K562 (cell line): ENCODE results near the gene DYRK1A. TPM values are rescaled to one million over a fixed set of nuclear protein-coding genes. Genes with fewer than 3 reads are reported as not detected.

Experiments
- ATF4 ChIP-seq: fragments of 450-650 bp; formaldehyde crosslinking; IDR thresholded peaks from 2 replicates; pipeline ENCODE4 v1.4.0; 2022; ENCODE audit warnings: mild to moderate bottlenecking, moderate library complexity
- ATF7 ChIP-seq: fragments of 450-650 bp; IDR thresholded peaks from 2 replicates; pipeline ENCODE4 v1.7.1; 2014; ENCODE audit warnings: mild to moderate bottlenecking, moderate library complexity
- BRCA1 ChIP-seq, 2 experiments: fragments of 450-650 bp in 1 of 2; sonication (generic) in 1 of 2; formaldehyde crosslinking in 1 of 2; IDR thresholded peaks; 2 replicates each; pipeline versions ENCODE4 v1.5.0 to v1.6.1; 2017 to 2020; ENCODE audit warnings: mild to moderate bottlenecking in 1 of 2, missing genetic modification reagents in 1 of 2
- BRD4 ChIP-seq: fragments of 200-600 bp; sonication (generic); IDR thresholded peaks from 2 replicates; pipeline ENCODE4 v1.6.1; 2017; ENCODE audit warnings: inconsistent platforms
- BRF2 ChIP-seq: IDR thresholded peaks from 3 replicates; pipeline ENCODE4 v1.6.1; 2011; ENCODE audit warnings: borderline replicate concordance, mild to moderate bottlenecking; ENCODE audit not compliant: insufficient read length, insufficient read depth
- CTBP1 ChIP-seq: fragments of 450-650 bp; IDR thresholded peaks from 2 replicates; pipeline ENCODE4 v1.6.1; 2016; ENCODE audit warnings: borderline replicate concordance
- ERF ChIP-seq: fragments of 450-650 bp; formaldehyde crosslinking; IDR thresholded peaks from 2 replicates; pipeline ENCODE4 v1.4.0; 2020; ENCODE audit warnings: mild to moderate bottlenecking, mixed read lengths
- FOS ChIP-seq: IDR thresholded peaks from 3 replicates; pipeline ENCODE4 v1.6.1; 2011; ENCODE audit not compliant: insufficient read length; ENCODE audit errors: extremely low read depth
- GTF2A2 ChIP-seq: IDR thresholded peaks from 2 replicates; pipeline ENCODE4 v1.6.1; 2016; ENCODE audit warnings: mild to moderate bottlenecking, missing genetic modification characterization, missing compliant biosample characterization
- MIER1 ChIP-seq: fragments of 450-650 bp; IDR thresholded peaks from 2 replicates; pipeline ENCODE4 v1.6.1; 2016; ENCODE audit warnings: antibody characterized with exemption, mild to moderate bottlenecking, low read depth
- MNT ChIP-seq, 2 experiments: fragments of 450-650 bp; conservative IDR thresholded peaks; 2 replicates each; pipeline ENCODE4 v1.6.1; 2017; ENCODE audit warnings: mild to moderate bottlenecking in 2 of 2, moderate library complexity in 2 of 2
- MXD1 ChIP-seq: fragments of 250-450 bp; sonication (Bioruptor Pico); IDR thresholded peaks from 2 replicates; pipeline ENCODE4 v1.8.0; 2021; ENCODE audit warnings: borderline replicate concordance, mild to moderate bottlenecking, moderate library complexity; ENCODE audit not compliant: poor library complexity, severe bottlenecking
- NR2C2 ChIP-seq, 2 experiments: fragments of 200-800 bp in 1 of 2; sonication (Bioruptor generic) in 1 of 2; sonication (generic) in 1 of 2; formaldehyde crosslinking in 1 of 2; IDR thresholded peaks; 2 replicates each; pipeline versions ENCODE4 v1.6.1 to v1.8.0; 2016 to 2022; ENCODE audit warnings: mild to moderate bottlenecking in 1 of 2, missing compliant biosample characterization in 1 of 2, missing genetic modification characterization in 1 of 2, missing genetic modification reagents in 1 of 2
- NR2F6 ChIP-seq: fragments of 450-650 bp; formaldehyde crosslinking; IDR thresholded peaks from 2 replicates; pipeline ENCODE4 v1.4.0; 2020; ENCODE audit warnings: mild to moderate bottlenecking
- RBM17 ChIP-seq: fragments of 200-400 bp; formaldehyde crosslinking; IDR thresholded peaks from 2 replicates; pipeline ENCODE4 v1.6.1; 2017; ENCODE audit warnings: low read depth, mild to moderate bottlenecking, low read length, borderline replicate concordance
- SREBF1 ChIP-seq: fragments of 150-350 bp; IDR thresholded peaks from 2 replicates; pipeline ENCODE4 v1.6.1; 2014; ENCODE audit warnings: antibody characterized with exemption, low read depth, low read length, borderline replicate concordance
- TAF1 ChIP-seq: IDR thresholded peaks from 2 replicates; pipeline ENCODE4 v1.6.1; 2011; ENCODE audit warnings: mild to moderate bottlenecking, low read length, moderate library complexity; ENCODE audit not compliant: insufficient read depth, control insufficient read depth, severe bottlenecking; ENCODE audit errors: extremely low read depth
- TCF3 ChIP-seq: sonication (generic); formaldehyde crosslinking; IDR thresholded peaks from 2 replicates; pipeline ENCODE4 v1.4.0; 2020; ENCODE audit warnings: mild to moderate bottlenecking, missing genetic modification reagents
- TCFL5 ChIP-seq: fragments of 250-450 bp; sonication (Bioruptor Pico); conservative IDR thresholded peaks from 2 replicates; pipeline ENCODE4 v1.6.1; 2021; ENCODE audit warnings: mild to moderate bottlenecking, moderate library complexity, matching md5 sums
- ZC3H8 ChIP-seq: fragments of 450-650 bp; IDR thresholded peaks from 2 replicates; pipeline ENCODE4 v1.6.1; 2017
- ZNF134 ChIP-seq: fragments of 250-450 bp; sonication (Bioruptor Pico); conservative IDR thresholded peaks from 2 replicates; pipeline ENCODE4 v1.4.0; 2020
- ZNF143 ChIP-seq: sonication (generic); formaldehyde crosslinking; IDR thresholded peaks from 2 replicates; pipeline ENCODE4 v1.9.0; 2022; ENCODE audit warnings: mild to moderate bottlenecking, missing genetic modification reagents
- ZNF24 ChIP-seq: fragments of 450-650 bp; IDR thresholded peaks from 2 replicates; pipeline ENCODE4 v1.6.1; 2016
- ZNF282 ChIP-seq: sonication (generic); formaldehyde crosslinking; IDR thresholded peaks from 2 replicates; pipeline ENCODE4 v1.8.1; 2023; ENCODE audit warnings: missing genetic modification reagents
- ZNF311 ChIP-seq: fragments of 250-450 bp; sonication (Bioruptor Pico); IDR thresholded peaks from 2 replicates; pipeline ENCODE4 v1.4.0; 2020; ENCODE audit warnings: mild to moderate bottlenecking, moderate library complexity
- ZNF347 ChIP-seq: fragments of 450-650 bp; formaldehyde crosslinking; IDR thresholded peaks from 2 replicates; pipeline ENCODE4 v1.4.0; 2020; ENCODE audit warnings: low read depth, mild to moderate bottlenecking, moderate library complexity
- ZNF431 ChIP-seq: sonication (generic); formaldehyde crosslinking; IDR thresholded peaks from 2 replicates; pipeline ENCODE4 v1.8.0; 2022; ENCODE audit warnings: mild to moderate bottlenecking, missing genetic modification reagents
- ZNF561 ChIP-seq: fragments of 450-650 bp; formaldehyde crosslinking; conservative IDR thresholded peaks from 2 replicates; pipeline ENCODE4 v1.4.0; 2020; ENCODE audit warnings: mild to moderate bottlenecking, moderate library complexity
- polyA plus RNA-seq, 8 experiments: library from polyadenylated mRNA; depleted of rRNA in 4 of 8; stranded (reverse) in 5 of 8; unstranded in 3 of 8; fragments of >200 nt; fragmentation: Nextera tagmentation in 2 of 8; fragmentation: Illumina TruSeq in 1 of 8; extraction: Ambion mirVana in 2 of 8; extraction: Trizol in 1 of 8; gene quantifications; 2 replicates each; pipeline versions ENCODE4 v1.2.1 to v1.2.3, GENCODE V29; 2011 to 2014; ENCODE audit warnings: inconsistent platforms in 1 of 8, missing spikeins in 1 of 8
- total RNA-seq, 7 experiments: library from RNA; depleted of rRNA in 6 of 7; stranded (reverse); fragments of >200 nt in 6 of 7; fragmentation: Illumina TruSeq in 2 of 7; extraction: Trizol in 2 of 7; gene quantifications; 2 replicates each; pipeline versions ENCODE4 v1.2.1 to v1.2.3, GENCODE V29; 2011 to 2021; ENCODE audit warnings: low replicate concordance in 1 of 7

DYRK1A gene
- total and polyA plus RNA-seq, 9 of the 15 experiments (the other 6 are each of a cell fraction or from before 2014, with no cell fraction given): 3.7 to 64.8 (median 42.3) TPM

GRCh38 chr21:37455504-37455911 is 88.9 kb downstream of the DYRK1A start (continued):
- TF ChIP-seq MXD1 (CRISPR knock-in tag) (no peak), TAF1 (no peak), ZNF561 (CRISPR knock-in tag) (no peak), ATF4 (CRISPR knock-in tag) (no peak), BRCA1 (IDR thresholded peaks at IDR 0.05) (no peak), BRCA1 (CRISPR knock-in tag; IDR thresholded peaks at IDR 0.05) (no peak), TCFL5 (CRISPR knock-in tag) (no peak), NR2C2 (CRISPR knock-in tag; IDR thresholded peaks at IDR 0.05) (no peak), NR2C2 (tag; IDR thresholded peaks at IDR 0.05) (no peak), SREBF1 (no peak), BRF2 (no peak), FOS (no peak), ERF (CRISPR knock-in tag) (no peak), RBM17 (no peak), ATF7 (peak; percentile 21; the same call in 1 of the 2 replicates), ZNF347 (CRISPR knock-in tag) (no peak), GTF2A2 (tag) (no peak), ZNF134 (no peak), MIER1 (no peak), ZNF311 (no peak), MNT (conservative IDR thresholded peaks at IDR 0.05) (peak; percentile 79 to 89), ZNF143 (CRISPR knock-in tag) (no peak), NR2F6 (no peak), CTBP1 (peak; percentile 64; the same call in 1 of the 2 replicates), ZC3H8 (no peak), ZNF431 (no peak), TCF3 (CRISPR knock-in tag) (peak; percentile 85), ZNF24 (no peak; the same call in 1 of the 2 replicates), ZNF282 (CRISPR knock-in tag) (no peak), BRD4 (no peak)
